Left renal pelvis (tissue), 4 donors: Measurements from ENCODE around the gene TMPRSS7. TPM values are rescaled to one million over a fixed set of nuclear protein-coding genes. Genes with fewer than 3 reads are reported as not detected.

ENCODE experiments used
- DNase-seq, 4 donors: peaks; one replicate each; pipeline ENCODE4 v3.0.0-alpha.2; 2013; ENCODE audit warnings: low read depth in 4 of 4, low spot score in 3 of 4
- polyA plus RNA-seq, 4 donors: library from polyadenylated mRNA; unstranded; fragments of 120-200 nt; gene quantifications; one replicate each; pipeline ENCODE4 v1.2.1, GENCODE V29; 2013; ENCODE audit not compliant: insufficient read length in 4 of 4

The TMPRSS7 gene
- polyA plus RNA-seq, 4 donors = not detected

GRCh38 chr3:112092496-112093179, 58.1 kb downstream of the TMPRSS7 start:
- no peak for DNase-seq

DNA sequence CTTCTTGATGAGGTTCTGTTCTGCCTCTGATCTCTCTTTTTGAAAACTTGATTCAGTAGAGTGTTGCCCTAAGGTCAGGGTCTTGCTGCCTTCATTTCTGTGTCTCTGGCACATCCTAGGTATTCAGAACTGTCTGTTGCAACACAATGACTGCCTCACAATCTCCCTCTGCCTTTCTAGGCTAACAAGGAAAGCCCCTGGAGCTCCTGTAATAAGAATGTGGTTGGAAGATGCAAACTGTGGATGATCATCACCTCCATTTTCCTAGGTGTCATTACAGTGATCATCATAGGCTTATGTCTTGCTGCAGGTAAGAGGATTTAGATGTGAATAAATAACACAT, 58.6 kb downstream of the TMPRSS7 start:
- DNase-seq = no peak

DNA sequence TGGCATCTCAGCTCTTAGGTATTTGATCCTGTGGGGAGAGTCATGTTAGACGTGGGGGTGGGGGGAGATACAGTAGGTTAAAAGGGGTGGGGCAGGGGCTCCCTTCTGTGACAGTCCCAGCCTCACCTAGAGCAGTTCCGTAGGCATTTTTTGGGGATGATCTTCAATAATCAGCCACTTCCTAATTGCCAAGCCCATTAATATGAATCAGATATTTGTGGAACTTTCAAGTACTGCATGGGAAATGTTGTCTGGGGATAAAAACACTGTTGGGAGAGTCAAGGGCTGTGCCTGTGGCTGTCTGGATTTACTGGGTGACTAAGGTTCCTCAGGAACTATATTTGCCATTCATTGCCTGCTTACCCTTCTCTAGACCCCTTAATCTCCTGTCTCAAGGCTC, 61.2 kb downstream of the TMPRSS7 start:
- no peak for DNase-seq

DNA sequence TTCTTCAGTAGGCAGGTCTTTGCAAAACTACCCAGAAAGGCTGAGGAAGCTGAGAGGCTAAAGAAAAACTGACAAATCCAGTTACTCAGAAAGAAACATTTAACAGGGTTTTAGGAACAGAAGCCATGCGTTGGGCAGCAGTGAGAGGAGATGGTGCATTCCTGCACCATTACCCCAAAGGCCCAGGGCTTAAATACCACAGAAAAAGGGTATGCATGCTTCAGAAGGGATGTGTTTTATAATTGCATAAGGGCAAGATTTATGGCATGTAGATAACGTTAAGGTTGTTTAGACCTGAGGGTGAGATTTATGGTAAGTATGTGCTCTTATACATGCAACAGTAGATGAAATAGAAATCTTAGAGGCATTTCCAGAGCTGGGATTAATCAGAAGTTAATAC, 61.6 kb downstream of the TMPRSS7 start:
- no peak for DNase-seq

GRCh38 chr3:112097378-112097777, 62.8 kb downstream of the TMPRSS7 start:
- no peak for DNase-seq

GRCh38 chr3:112101916-112102315, 67.4 kb downstream of the TMPRSS7 start:
- DNase-seq = no peak

- no peak for DNase-seq
Measured at GRCh38 chr3:112104774-112105173, 70.2 kb downstream of the TMPRSS7 start.

DNA sequence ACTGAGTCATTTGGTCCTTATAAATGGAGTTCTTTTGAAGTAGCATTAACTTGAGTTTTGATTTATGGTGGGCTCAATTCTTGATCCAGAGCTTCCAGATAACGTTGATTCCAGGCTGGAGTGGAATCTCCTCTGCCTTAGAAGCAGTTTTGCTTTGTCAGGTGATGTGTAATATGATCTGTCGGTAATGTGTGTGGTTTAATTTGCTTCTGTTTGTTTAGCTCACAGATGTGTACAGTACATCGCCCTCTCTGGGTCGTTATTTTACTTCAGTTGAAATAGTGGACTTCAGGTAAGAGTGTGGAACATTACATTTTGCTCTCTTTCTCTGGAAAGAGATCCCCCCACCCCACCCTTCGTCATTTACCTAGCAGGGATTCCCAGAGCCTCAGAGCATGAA, 74.8 kb downstream of the TMPRSS7 start:
- DNase-seq = no peak

DNA sequence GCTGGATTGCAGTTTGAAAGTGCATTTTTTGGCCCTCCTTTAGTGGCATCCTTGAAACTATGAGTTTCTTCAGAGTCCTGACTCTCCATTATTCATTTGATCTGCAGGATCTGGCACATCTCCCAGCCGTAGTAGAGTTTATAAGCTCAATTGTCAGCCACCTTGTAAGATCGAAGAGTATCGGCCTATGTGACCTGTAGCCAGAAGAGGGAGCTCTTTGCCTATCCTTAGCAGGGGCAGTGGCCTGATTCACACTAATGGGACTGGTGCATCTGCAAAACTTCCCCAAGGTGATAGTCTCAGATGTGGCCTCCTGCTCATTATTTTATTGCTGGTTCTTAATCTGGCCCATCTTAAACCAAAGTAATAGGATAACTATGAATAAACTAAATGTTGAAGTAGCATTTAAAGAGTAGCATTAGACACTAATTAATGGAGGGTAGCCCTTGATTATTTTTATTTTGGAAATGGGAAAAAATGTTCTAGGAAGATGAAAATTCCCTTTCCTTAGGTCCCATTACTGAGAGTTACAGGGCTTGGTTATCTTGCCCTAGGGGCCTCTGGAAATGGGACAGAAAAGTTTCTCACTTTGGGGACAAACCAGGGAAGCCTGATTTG, 77.4 kb downstream of the TMPRSS7 start:
- DNase-seq = no peak

DNA sequence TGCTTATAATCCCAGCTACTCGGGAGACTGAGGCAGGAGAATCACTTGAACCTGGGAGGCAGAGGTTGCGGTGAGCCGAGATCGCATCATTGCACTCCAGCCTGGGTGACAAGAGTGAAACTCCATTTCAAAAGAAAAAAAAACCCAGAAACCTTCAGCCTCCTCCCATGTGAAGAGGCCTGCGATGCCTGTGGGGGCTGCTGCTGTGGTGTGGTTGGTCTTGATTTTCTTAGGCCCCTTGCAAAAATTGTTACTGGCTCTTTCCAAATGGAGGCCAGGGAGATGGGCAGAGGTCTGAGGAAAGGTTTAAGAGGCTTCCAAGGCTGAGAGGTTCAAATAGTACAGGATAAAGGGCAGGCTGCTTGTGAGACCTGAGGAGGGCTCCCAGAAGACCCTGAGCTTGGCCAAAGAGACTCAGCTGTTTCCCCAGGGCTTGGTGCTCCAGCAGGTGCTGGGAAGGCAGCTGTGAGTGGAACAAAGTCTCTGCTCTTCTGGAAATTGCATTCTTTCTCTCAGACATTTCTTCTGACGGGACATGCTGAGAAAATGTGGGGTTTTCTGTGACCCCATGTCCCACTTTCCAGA, 80.1 kb downstream of the TMPRSS7 start:
- DNase-seq = no peak

DNA sequence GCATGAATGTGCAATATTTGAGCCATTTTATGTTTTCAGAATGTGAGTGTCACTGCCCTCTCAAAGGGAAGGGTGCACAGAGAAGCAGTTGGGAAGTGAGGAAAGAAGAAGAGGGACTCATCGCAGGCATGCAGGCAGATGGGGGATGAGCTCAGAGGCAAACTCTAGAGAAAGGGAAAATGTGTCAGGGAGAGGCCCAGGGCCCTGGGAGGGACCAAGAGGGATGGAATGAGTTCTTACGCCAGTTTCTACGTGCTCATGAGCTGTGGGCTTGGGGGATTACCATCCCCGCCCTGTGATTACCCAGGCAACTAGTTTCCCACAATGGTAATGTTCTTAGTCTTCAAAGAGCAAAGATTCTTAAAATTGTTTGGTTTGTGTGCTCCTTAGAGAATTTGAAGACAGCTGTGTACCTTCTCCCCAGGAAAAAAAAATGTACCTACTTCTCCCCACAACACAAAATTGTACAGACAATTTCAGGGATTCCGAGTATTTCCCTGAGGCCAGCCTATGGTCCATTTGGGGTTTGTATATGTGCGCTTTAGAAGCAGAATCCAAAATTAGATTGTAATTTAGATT, 80.7 kb downstream of the TMPRSS7 start:
- no peak for DNase-seq

GRCh38 chr3:112115806-112116383, 81.4 kb downstream of the TMPRSS7 start:
- no peak for DNase-seq

- DNase-seq = no peak
Measured at GRCh38 chr3:112116748-112117186, 82.2 kb downstream of the TMPRSS7 start.

DNA sequence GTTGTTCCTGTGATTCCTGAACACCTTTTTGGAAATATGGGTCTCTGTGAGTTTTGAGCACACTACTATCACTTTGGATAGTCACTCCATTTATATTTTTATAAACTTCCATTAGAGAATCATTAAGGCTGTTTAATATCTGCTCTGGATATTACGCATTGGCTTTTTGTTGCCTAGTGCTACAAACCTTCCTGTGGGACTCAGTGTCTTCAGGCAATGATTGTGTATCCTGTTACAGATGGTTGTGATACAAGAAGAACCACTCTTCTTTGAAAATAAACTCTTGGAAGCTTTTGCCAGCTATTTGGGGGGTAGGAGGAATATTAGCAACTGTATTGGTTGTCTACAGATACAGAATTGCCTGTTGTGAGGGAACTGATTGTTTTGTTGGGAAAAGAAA, 82.9 kb downstream of the TMPRSS7 start:
- DNase-seq = no peak

DNA sequence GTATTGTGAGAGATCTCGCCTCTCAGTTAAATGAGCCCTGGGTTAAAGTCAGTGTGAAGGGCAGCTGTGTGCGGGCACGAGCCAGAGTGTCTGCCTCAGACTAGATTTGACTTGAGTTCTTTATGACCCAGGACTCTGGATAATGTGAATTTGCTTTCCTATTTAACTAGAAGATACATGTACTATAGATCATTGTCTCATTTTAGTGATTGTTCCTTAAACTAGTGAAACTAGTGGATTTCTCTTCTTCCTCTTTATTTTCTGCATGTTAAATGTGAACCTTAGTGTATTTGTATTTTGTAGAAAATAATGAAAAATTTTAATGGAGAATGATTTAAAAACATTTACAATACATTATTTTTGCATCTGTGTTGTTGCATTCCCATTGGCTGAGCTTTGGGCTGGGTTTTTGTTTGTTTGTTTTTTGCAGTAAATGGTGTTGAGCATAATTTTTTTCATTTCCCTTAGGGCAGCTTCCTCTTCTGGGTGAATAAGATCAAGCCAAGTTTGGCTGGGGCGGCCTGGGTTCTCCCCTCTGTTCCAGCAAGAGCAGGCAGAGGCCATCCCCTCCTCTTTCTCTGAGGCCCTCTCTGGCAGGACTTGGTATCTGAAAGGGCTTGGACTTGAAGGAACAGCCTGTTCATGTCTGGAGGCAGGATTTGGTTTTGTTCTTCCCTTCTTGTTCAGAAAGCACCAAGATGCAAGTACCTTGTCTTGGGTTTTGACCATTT, 83.5 kb downstream of the TMPRSS7 start:
- DNase-seq = no peak

GRCh38 chr3:112119962-112120836, 85.7 kb downstream of the TMPRSS7 start:
- DNase-seq = no peak

DNA sequence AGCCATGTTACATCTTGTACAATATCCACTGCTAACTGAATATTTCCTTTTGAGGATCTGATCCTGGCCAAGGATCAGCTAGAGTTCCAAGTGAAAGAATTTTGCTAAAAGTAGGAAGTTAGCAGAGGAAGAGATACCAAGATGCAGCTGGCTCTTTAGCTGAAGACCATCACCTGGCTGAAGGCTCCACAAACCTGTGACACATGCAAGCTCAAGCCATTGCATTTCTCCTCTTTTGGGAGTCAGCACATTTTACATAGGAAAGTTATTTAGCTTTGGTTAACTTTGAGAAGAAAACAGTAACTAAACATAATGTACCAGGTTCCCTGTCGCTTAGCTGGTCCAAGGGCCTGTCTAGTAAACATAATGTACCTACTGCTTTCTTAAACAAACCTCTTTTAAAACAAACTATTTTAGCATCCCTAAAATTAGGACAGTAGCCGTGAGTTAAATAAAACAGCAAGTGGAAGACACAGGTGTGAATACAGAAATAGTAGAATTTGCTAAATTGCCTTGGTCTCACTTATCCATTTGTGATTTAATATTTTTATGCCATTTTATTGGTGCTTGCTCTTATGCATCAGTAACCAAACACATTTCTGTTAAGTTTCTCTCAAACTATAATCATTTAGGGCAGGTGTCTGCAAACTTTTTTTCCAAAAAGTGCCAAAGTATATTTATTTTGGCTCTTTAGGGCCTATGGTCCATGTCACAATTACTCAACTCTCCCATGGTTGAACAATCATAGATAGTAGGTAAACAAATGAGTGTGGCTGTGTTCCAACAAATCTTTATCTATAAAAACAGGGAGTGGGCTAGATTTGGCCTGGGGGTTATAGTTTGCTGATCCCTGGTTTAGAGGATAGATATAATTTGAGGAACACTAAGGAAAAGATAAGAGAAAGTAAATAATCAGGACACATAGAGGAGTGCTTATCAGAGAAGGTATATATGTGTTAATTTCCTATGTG, 87.3 kb downstream of the TMPRSS7 start:
- no peak for DNase-seq

- DNase-seq = no peak
Measured at GRCh38 chr3:112122870-112123269, 88.3 kb downstream of the TMPRSS7 start.

DNA sequence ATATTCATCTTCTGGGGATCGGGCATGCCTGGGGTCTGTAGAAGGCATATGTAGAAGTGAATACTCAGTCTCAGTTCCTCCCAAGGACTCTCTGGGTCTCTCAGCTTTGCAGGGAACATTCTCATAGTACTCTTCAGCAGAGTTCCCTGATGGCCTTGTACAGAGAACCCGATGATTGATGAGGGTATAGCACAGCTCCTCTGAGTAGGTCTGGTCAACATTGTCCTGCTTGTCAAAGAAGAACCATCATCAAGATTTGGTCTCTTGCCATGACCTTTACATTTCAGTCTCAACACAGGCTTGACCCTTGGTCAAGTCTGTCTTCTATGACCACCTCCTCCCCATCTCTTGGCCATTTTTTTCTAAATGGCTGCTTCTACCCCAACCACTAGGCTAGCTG, 89.0 kb downstream of the TMPRSS7 start:
- no peak for DNase-seq
